ENCODE results near the gene SORBS1. TPM values are rescaled to one million over a fixed set of nuclear protein-coding genes. Genes with fewer than 3 reads are reported as not detected.
A peak's percentile ranks its signal among the peaks of the same experiment; 100 is the strongest.

Gene SORBS1
- total and polyA plus RNA-seq, 2 of the 13 experiments (the other 11 are each of a cell fraction or from before 2014, with no cell fraction given): 16.8 to 39.8 TPM

DNA sequence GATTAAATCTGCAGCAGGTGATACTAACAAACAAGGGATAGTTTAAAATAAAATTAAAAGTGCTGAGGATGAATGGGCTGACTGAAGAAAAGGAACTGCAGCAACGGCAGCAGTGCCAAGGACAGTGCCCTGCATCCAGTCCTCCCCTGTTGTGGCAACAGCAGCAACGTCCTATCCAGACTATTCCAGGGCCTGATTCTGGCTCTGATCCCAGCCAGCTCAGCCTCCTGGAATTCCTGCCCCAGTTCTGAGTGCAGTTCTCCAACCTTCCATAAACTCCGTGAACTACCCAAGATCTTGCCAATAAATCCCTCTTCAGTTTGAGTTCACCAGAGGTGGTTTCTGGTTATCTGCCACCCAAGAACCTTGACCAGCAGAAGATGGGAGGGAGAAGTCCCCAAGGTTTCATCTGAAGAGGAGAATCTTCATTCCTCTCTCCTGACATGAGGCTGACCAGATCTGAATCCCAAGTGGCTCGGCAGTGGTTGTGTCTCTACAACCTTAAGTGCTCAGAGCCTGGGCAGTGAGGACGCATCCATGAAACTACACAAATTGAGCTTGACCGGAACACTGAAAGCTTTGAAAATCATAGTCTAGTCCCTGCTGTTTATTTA is 115.8 kb downstream of the SORBS1 start (continued):
- TF ChIP-seq ZBTB34 (CRISPR knock-in tag; IDR thresholded peaks at IDR 0.05) (no peak), ZNF292 (CRISPR knock-in tag; IDR thresholded peaks at IDR 0.05; ENCODE audit: borderline replicate concordance, low read depth) (no peak), ZNF274 (CRISPR knock-in tag; IDR thresholded peaks at IDR 0.05) (no peak), MED13 (CRISPR knock-in tag; IDR thresholded peaks at IDR 0.05) (no peak)
- TF ChIP-seq, protein P1, sequence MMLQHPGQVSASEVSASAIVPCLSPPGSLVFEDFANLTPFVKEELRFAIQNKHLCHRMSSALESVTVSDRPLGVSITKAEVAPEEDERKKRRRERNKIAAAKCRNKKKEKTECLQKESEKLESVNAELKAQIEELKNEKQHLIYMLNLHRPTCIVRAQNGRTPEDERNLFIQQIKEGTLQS (CRISPR knock-in tag; IDR thresholded peaks at IDR 0.05): no peak

GRCh38 chr10:95444792-95445191 is 116.4 kb downstream of the SORBS1 start:
- no peak overlapping the region for H3K9ac ChIP-seq (ENCODE audit: insufficient read depth, low read depth, low read length)
- no peak for TF ChIP-seq SMC3 (IDR thresholded peaks at IDR 0.05; ENCODE audit: low read length)
- TF ChIP-seq ZNF652 (CRISPR knock-in tag; IDR thresholded peaks at IDR 0.05; ENCODE audit: borderline replicate concordance, low read depth): peak; percentile 93
- H3K9me3 ChIP-seq (ENCODE audit: low read length): no peaks in the 10 kb centered on the region
- peaks cover 90% of the 10 kb centered on the region for H3K4me1 ChIP-seq (ENCODE audit: insufficient read depth, low read length)
- no peak for FAIRE-seq
- in situ Hi-C loops (cut with HindIII; ENCODE audit: extremely low pct_ligation_motif_present, low pct_unique_long_range_greater_than_20kb): loop anchor here (25.0 kb wide), 1 partner anchor 118 kb away; the partner anchor contains the start of gene SORBS1
- CTCF ChIA-PET (ENCODE audit: low intra/inter-chr PET ratio, low total read pairs): interaction anchor here (3.1 kb wide), 1 partner anchor 156 kb away, joined by 10 read pairs; no protein-coding TSS in a partner anchor
- no peak for DNase-seq (ENCODE audit: low spot score)
- no TSS peak for BruUV-seq (replicated peaks)
- ATAC-seq: no peak
- POLR2A ChIA-PET: no interaction called here
- 96% methylated on average over 5 of the region's 5 CpGs for WGBS (ENCODE audit: low lambda C conversion rate)
- no peaks in the 10 kb centered on the region for H3K27me3 ChIP-seq (ENCODE audit: control insufficient read depth in 1 of 2, insufficient read depth in 2 of 2, low read length in 2 of 2)
- H3K4me2 ChIP-seq (ENCODE audit: low read depth, low read length): no peak overlapping the region
- H3K27ac ChIP-seq (ENCODE audit: extremely low read length, insufficient read depth, low read length): no peak overlapping the region
- peaks cover 39% of the 10 kb centered on the region for H3K79me2 ChIP-seq (ENCODE audit: insufficient read depth, low read length)
- no peak overlapping the region for H2AFZ ChIP-seq (ENCODE audit: low read length)
- H4K20me1 ChIP-seq (ENCODE audit: insufficient read depth, low read length): no peaks in the 10 kb centered on the region
- intact Hi-C loops (cut with micrococcal nuclease; ENCODE audit: unreplicated experiment): no loop called here
- H3K36me3 ChIP-seq (replicated peaks in 1 of 2; ENCODE audit: control insufficient read depth in 1 of 2, insufficient read depth in 2 of 2, low read length in 2 of 2): peaks cover 2 to 8% of the 10 kb centered on the region in 2 experiments; a peak in 4 of 5 replicates
- no peak overlapping the region for H3K4me3 ChIP-seq (replicated peaks in 1 of 3; ENCODE audit: insufficient read depth in 1 of 3, low read depth in 2 of 3, low read length in 3 of 3)
